ENCODE measurements around the gene SLCO1B3. TPM values are rescaled to one million over a fixed set of nuclear protein-coding genes. Genes with fewer than 3 reads are reported as not detected.

The SLCO1B3 gene
- total and polyA plus RNA-seq, 2 of the 4 experiments (the other 2 are of a cell fraction) = not detected

DNA sequence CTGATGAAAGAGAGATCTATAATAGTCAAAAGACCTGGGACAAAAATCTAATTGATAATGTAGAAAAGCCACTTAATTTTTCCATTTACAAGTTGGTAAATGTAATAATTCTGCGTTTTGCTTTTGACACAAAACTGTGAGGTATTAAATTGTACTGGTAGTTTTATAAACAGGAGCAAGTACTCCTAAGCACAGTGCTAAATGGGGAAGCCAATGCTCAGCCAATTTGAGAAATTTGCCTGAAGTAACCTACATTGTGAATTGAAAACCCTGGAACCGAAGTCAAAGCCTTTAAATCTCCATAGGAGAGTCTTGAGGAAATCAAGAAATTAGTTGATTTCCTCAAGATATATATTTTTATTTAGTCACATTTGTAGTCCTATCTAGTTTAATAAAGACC lies 152.8 kb downstream of the SLCO1B3 start:
- Histone ChIP-seq H4K8ac (ENCODE audit: low read depth in 2 of 2, low read length in 2 of 2) (no peak overlapping the region), H3K14ac (replicated peaks; ENCODE audit: low read depth, low read length) (no peak overlapping the region), H3K27me3 (ENCODE audit: control insufficient read depth, insufficient read depth, low read length) (no peaks in the 10 kb centered on the region), H3K9me1 (ENCODE audit: insufficient read depth, low read length) (no peaks in the 10 kb centered on the region), H4K20me1 (ENCODE audit: insufficient read depth, low read length) (no peaks in the 10 kb centered on the region), H2BK5ac (ENCODE audit: low read depth, low read length, poor library complexity, severe bottlenecking) (no peak overlapping the region), H3K18ac (ENCODE audit: low read depth, low read length) (no peak overlapping the region), H3K4me1 (ENCODE audit: control insufficient read depth, insufficient read depth, low read length) (no peaks in the 10 kb centered on the region), H3K4me2 (ENCODE audit: low read depth, low read length) (no peak overlapping the region), H2AK5ac (ENCODE audit: low read depth, low read length) (no peak overlapping the region), H2AFZ (replicated peaks; ENCODE audit: low read length, poor library complexity) (no peak overlapping the region), H3K36me3 (ENCODE audit: control insufficient read depth, insufficient read depth, low read length) (no peaks in the 10 kb centered on the region), H3K27ac (ENCODE audit: insufficient read depth, low read length) (no peak overlapping the region), H2BK15ac (ENCODE audit: low read depth, low read length) (no peak overlapping the region), H3K9ac (ENCODE audit: low read depth, low read length) (no peak overlapping the region), H3K56ac (ENCODE audit: extremely low read depth, insufficient read depth, low read length) (no peak overlapping the region), H3K9me3 (ENCODE audit: control insufficient read depth, insufficient read depth, low read length) (0 out of 2 replicates have a peak, but pooled peaks cover 2% of the 10 kb centered on the region), H3K4me3 (ENCODE audit: insufficient read depth, low read depth, low read length) (no peak overlapping the region), H4K91ac (ENCODE audit: insufficient read depth, low read depth, low read length) (no peak overlapping the region), H3K23ac (ENCODE audit: low read depth, low read length) (no peak overlapping the region), H3K79me1 (ENCODE audit: low read depth in 1 of 2, low read length in 2 of 2) (no peaks in the 10 kb centered on the region), H2BK20ac (ENCODE audit: low read depth, low read length) (no peak overlapping the region), H3K4ac (ENCODE audit: low read depth, low read length) (no peak overlapping the region), H4K5ac (ENCODE audit: low read depth, low read length) (no peak overlapping the region), H2AK9ac (replicated peaks; ENCODE audit: low read depth, low read length, poor library complexity) (no peak overlapping the region), H2BK120ac (ENCODE audit: low read depth, low read length) (no peak overlapping the region)
- no peak for ATAC-seq (ENCODE audit: low read depth)
- intact Hi-C loops (cut with micrococcal nuclease) (no loop called here), in situ Hi-C loops (cut with MboI; ENCODE audit: low sequenced_read_pairs) (no loop called here), dilution Hi-C loops (cut with HindIII; ENCODE audit: low sequenced_read_pairs, unreplicated experiment) (no loop called here)
- no TSS peak for BruUV-seq (replicated peaks)
- WGBS, 2 experiments (ENCODE audit: extremely low coverage in 2 of 2, insufficient read length in 1 of 2) = no CpG with 5 or more reads among the region's 2 CpGs
- TF ChIP-seq, protein P1, sequence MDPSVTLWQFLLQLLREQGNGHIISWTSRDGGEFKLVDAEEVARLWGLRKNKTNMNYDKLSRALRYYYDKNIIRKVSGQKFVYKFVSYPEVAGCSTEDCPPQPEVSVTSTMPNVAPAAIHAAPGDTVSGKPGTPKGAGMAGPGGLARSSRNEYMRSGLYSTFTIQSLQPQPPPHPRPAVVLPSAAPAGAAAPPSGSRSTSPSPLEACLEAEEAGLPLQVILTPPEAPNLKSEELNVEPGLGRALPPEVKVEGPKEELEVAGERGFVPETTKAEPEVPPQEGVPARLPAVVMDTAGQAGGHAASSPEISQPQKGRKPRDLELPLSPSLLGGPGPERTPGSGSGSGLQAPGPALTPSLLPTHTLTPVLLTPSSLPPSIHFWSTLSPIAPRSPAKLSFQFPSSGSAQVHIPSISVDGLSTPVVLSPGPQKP (IDR thresholded peaks at IDR 0.05; ENCODE audit: borderline replicate concordance, low read depth, low read length) = no peak
- TF ChIP-seq BHLHE40 (IDR thresholded peaks at IDR 0.05; ENCODE audit: low read depth, low read length) (no peak), CHD1 (IDR thresholded peaks at IDR 0.05; ENCODE audit: low read depth, low read length) (no peak), FOS (IDR thresholded peaks at IDR 0.05; ENCODE audit: low read depth, low read length) (no peak), SMC3 (IDR thresholded peaks at IDR 0.05; ENCODE audit: low read depth, low read length) (no peak), MAZ (IDR thresholded peaks at IDR 0.05; ENCODE audit: borderline replicate concordance, low read depth, low read length) (no peak), MAFK (IDR thresholded peaks at IDR 0.05; ENCODE audit: low read depth, low read length) (no peak), POLR2A (IDR thresholded peaks at IDR 0.05; ENCODE audit: low read depth, low read length) (no peak), NFE2L2 (IDR thresholded peaks at IDR 0.05; ENCODE audit: low read depth, low read length) (no peak)
- TF ChIP-seq, protein P2, sequence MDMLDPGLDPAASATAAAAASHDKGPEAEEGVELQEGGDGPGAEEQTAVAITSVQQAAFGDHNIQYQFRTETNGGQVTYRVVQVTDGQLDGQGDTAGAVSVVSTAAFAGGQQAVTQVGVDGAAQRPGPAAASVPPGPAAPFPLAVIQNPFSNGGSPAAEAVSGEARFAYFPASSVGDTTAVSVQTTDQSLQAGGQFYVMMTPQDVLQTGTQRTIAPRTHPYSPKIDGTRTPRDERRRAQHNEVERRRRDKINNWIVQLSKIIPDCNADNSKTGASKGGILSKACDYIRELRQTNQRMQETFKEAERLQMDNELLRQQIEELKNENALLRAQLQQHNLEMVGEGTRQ (IDR thresholded peaks at IDR 0.05; ENCODE audit: low read depth, low read length) = no peak
- no peak for DNase-seq
- ChIA-PET CTCF (no interaction called here), POLR2A (ENCODE audit: unreplicated experiment) (no interaction called here)
